Measurements from ENCODE around the gene PRDM11. TPM values are rescaled to one million over a fixed set of nuclear protein-coding genes. Genes with fewer than 3 reads are reported as not detected.

The PRDM11 gene
- total and polyA plus RNA-seq, 4 donors = 3.7 to 35.1 (median 14.1) TPM

- no peak overlapping the region for H3K4me3 ChIP-seq
- WGBS, 2 donors = 29 to 30% methylated on average over 2 of the region's 2 CpGs
- no peak for DNase-seq
- no peaks in the 10 kb centered on the region for H3K27me3 ChIP-seq (ENCODE audit: control insufficient read depth in 3 of 3, insufficient read depth in 3 of 3, low read length in 2 of 3)
- H3K4me1 ChIP-seq (ENCODE audit: control insufficient read depth in 5 of 5, insufficient read depth in 5 of 5, low read length in 5 of 5) = peaks cover 0 to 2% (median 0%) of the 10 kb centered on the region in 5 donors
- H3K36me3 ChIP-seq (ENCODE audit: control insufficient read depth in 4 of 4, insufficient read depth in 4 of 4, low read length in 4 of 4) = no peaks in the 10 kb centered on the region
- no peak for TF ChIP-seq CTCF (IDR thresholded peaks at IDR 0.05; ENCODE audit: control extremely low read depth, extremely low read depth)
- H3K9ac ChIP-seq (ENCODE audit: insufficient read depth in 1 of 2, low read length in 2 of 2) = no peak overlapping the region
- ATAC-seq (ENCODE audit: insufficient read depth, low FRiP score) = no peak
- H3K27ac ChIP-seq (ENCODE audit: low read depth in 1 of 2, low read length in 1 of 2) = no peak overlapping the region
- H3K9me3 ChIP-seq (ENCODE audit: control insufficient read depth in 4 of 4, insufficient read depth in 3 of 4, low read length in 3 of 4) = no peaks in the 10 kb centered on the region
Observed at GRCh38 chr11:45100339-45100738, 46.1 kb upstream of the PRDM11 start.

- no peaks in the 10 kb centered on the region for H3K27me3 ChIP-seq (ENCODE audit: control insufficient read depth in 3 of 3, insufficient read depth in 3 of 3, low read length in 2 of 3)
- TF ChIP-seq CTCF (IDR thresholded peaks at IDR 0.05; ENCODE audit: control extremely low read depth, extremely low read depth) = no peak
- H3K36me3 ChIP-seq (ENCODE audit: control insufficient read depth in 4 of 4, insufficient read depth in 4 of 4, low read length in 4 of 4) = no peaks in the 10 kb centered on the region
- H3K4me3 ChIP-seq = no peak overlapping the region
- H3K9ac ChIP-seq (ENCODE audit: insufficient read depth in 1 of 2, low read length in 2 of 2) = no peak overlapping the region
- no peak overlapping the region for H3K27ac ChIP-seq (ENCODE audit: low read depth in 1 of 2, low read length in 1 of 2)
- ATAC-seq (ENCODE audit: insufficient read depth, low FRiP score) (no peak), DNase-seq (no peak)
- H3K9me3 ChIP-seq (ENCODE audit: control insufficient read depth in 4 of 4, insufficient read depth in 3 of 4, low read length in 3 of 4) = no peaks in the 10 kb centered on the region
- WGBS, 2 donors = 42 to 48% methylated on average over 8 of the region's 8 CpGs
- peaks cover 0 to 2% (median 0%) of the 10 kb centered on the region in 5 donors for H3K4me1 ChIP-seq (ENCODE audit: control insufficient read depth in 5 of 5, insufficient read depth in 5 of 5, low read length in 5 of 5)
Observed at GRCh38 chr11:45102361-45102809, 44.1 kb upstream of the PRDM11 start.

GRCh38 chr11:45102810-45103621 is 43.4 kb upstream of the PRDM11 start:
- ATAC-seq (ENCODE audit: insufficient read depth, low FRiP score) (peak; percentile 70), DNase-seq (peak; percentile 52 to 71 (median 69))
- no peaks in the 10 kb centered on the region for H3K9me3 ChIP-seq (ENCODE audit: control insufficient read depth in 4 of 4, insufficient read depth in 3 of 4, low read length in 3 of 4)
- H3K4me1 ChIP-seq (ENCODE audit: control insufficient read depth in 5 of 5, insufficient read depth in 5 of 5, low read length in 5 of 5) = peaks cover 0 to 2% (median 0%) of the 10 kb centered on the region in 5 donors
- H3K27ac ChIP-seq (ENCODE audit: low read depth in 1 of 2, low read length in 1 of 2) = no peak overlapping the region
- no peak overlapping the region for H3K4me3 ChIP-seq
- 17 to 28% methylated on average over 8 of the region's 8 CpGs for WGBS, 2 donors
- H3K36me3 ChIP-seq (ENCODE audit: control insufficient read depth in 4 of 4, insufficient read depth in 4 of 4, low read length in 4 of 4) = no peaks in the 10 kb centered on the region
- TF ChIP-seq CTCF (IDR thresholded peaks at IDR 0.05; ENCODE audit: control extremely low read depth, extremely low read depth) = peak; percentile 94
- H3K27me3 ChIP-seq (ENCODE audit: control insufficient read depth in 3 of 3, insufficient read depth in 3 of 3, low read length in 2 of 3) = no peaks in the 10 kb centered on the region
- no peak overlapping the region for H3K9ac ChIP-seq (ENCODE audit: insufficient read depth in 1 of 2, low read length in 2 of 2)
